Fibroblast of pulmonary artery (primary cell): ENCODE data around the gene NAP1L5.

Experiments
- DNase-seq: peaks from one replicate; pipeline ENCODE4 v3.0.0-alpha.2; 2010; ENCODE audit warnings: low read depth
- H3K4me3 ChIP-seq: replicated peaks from 2 replicates; pipeline ENCODE4 v1.5.1; 2011; ENCODE audit warnings: low read depth, mild to moderate bottlenecking, control low read depth, low read length, moderate library complexity
- CTCF ChIP-seq: IDR thresholded peaks from 2 replicates; pipeline ENCODE4 v1.5.1; 2011; ENCODE audit warnings: mild to moderate bottlenecking, control low read depth, low read length, inconsistent platforms; ENCODE audit errors: missing control alignments

Gene NAP1L5

GRCh38 chr4:88732714-88733368 is 35.2 kb upstream of the NAP1L5 start:
- H3K4me3 ChIP-seq = no peak overlapping the region
- no peak for TF ChIP-seq CTCF

GRCh38 chr4:88731381-88731780 is 33.8 kb upstream of the NAP1L5 start:
- no peak for DNase-seq
- no peak overlapping the region for H3K4me3 ChIP-seq
- no peak for TF ChIP-seq CTCF

More at GRCh38 chr4:88732714-88733368, 35.2 kb upstream of the NAP1L5 start:
- no peak for DNase-seq

- no peak overlapping the region for H3K4me3 ChIP-seq
- no peak for DNase-seq
- TF ChIP-seq CTCF = no peak
Measured at GRCh38 chr4:88730811-88731210, 33.2 kb upstream of the NAP1L5 start.

GRCh38 chr4:88729146-88729760 is 31.6 kb upstream of the NAP1L5 start:
- DNase-seq = no peak
- TF ChIP-seq CTCF = no peak
- H3K4me3 ChIP-seq = no peak overlapping the region

- no peak overlapping the region for H3K4me3 ChIP-seq
- TF ChIP-seq CTCF = no peak
- DNase-seq = no peak
Measured at GRCh38 chr4:88728146-88728545, 30.5 kb upstream of the NAP1L5 start.

- no peak overlapping the region for H3K4me3 ChIP-seq
- no peak for DNase-seq
- TF ChIP-seq CTCF = no peak
Measured at GRCh38 chr4:88725986-88726385, 28.4 kb upstream of the NAP1L5 start.

- no peak for TF ChIP-seq CTCF
Measured at GRCh38 chr4:88725143-88725542, 27.5 kb upstream of the NAP1L5 start.

More at GRCh38 chr4:88725143-88725542, 27.5 kb upstream of the NAP1L5 start:
- no peak for DNase-seq
- no peak overlapping the region for H3K4me3 ChIP-seq
